Hepatocyte (in vitro differentiated cells): ENCODE data around the gene XRN1.

Experiments used
- EZH2phosphoT487 ChIP-seq: fragments of 200-600 bp; sonication (generic); IDR thresholded peaks from one replicate; pipeline ENCODE4 v1.6.1; 2018; ENCODE audit warnings: antibody characterized with exemption, mild to moderate bottlenecking, low read depth, moderate library complexity; ENCODE audit not compliant: unreplicated experiment, severe bottlenecking
- TF ChIP-seq, protein P1 (sequence below): fragments of 200-600 bp; sonication (generic); IDR thresholded peaks from 2 replicates; pipeline ENCODE4 v1.5.1; 2016; ENCODE audit warnings: antibody characterized with exemption, mild to moderate bottlenecking; ENCODE audit not compliant: poor library complexity

GRCh38 chr3:142269767-142270166, 178.1 kb downstream of the XRN1 start:
- TF ChIP-seq, protein P1, sequence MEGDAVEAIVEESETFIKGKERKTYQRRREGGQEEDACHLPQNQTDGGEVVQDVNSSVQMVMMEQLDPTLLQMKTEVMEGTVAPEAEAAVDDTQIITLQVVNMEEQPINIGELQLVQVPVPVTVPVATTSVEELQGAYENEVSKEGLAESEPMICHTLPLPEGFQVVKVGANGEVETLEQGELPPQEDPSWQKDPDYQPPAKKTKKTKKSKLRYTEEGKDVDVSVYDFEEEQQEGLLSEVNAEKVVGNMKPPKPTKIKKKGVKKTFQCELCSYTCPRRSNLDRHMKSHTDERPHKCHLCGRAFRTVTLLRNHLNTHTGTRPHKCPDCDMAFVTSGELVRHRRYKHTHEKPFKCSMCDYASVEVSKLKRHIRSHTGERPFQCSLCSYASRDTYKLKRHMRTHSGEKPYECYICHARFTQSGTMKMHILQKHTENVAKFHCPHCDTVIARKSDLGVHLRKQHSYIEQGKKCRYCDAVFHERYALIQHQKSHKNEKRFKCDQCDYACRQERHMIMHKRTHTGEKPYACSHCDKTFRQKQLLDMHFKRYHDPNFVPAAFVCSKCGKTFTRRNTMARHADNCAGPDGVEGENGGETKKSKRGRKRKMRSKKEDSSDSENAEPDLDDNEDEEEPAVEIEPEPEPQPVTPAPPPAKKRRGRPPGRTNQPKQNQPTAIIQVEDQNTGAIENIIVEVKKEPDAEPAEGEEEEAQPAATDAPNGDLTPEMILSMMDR: no peak
- no peak for TF ChIP-seq EZH2phosphoT487
